ENCODE measurements around the gene RHOBTB1.

The RHOBTB1 gene

GRCh38 chr10:60870416-60870728 is 73.6 kb downstream of the RHOBTB1 start:
- no peak for TF ChIP-seq TAF1 (IDR thresholded peaks at IDR 0.05; ENCODE audit: borderline replicate concordance, insufficient read depth, low read length)
- TF ChIP-seq POLR2AphosphoS5 (IDR thresholded peaks at IDR 0.05; ENCODE audit: low read depth, low read length), result no peak
- no peak for TF ChIP-seq REST (IDR thresholded peaks at IDR 0.05; ENCODE audit: insufficient read depth in 1 of 2, low read depth in 2 of 2, low read length in 2 of 2)
- TF ChIP-seq FOXP2 (optimal IDR thresholded peaks at IDR 0.05; ENCODE audit: borderline replicate concordance, extremely low read depth, extremely low read length, insufficient read depth), result no peak
- no peak for TF ChIP-seq SIN3A (IDR thresholded peaks at IDR 0.05; ENCODE audit: borderline replicate concordance, insufficient read depth, low read length)

- no peak for TF ChIP-seq SIN3A (IDR thresholded peaks at IDR 0.05; ENCODE audit: borderline replicate concordance, insufficient read depth, low read length)
- TF ChIP-seq FOXP2 (optimal IDR thresholded peaks at IDR 0.05; ENCODE audit: borderline replicate concordance, extremely low read depth, extremely low read length, insufficient read depth), result no peak
- TF ChIP-seq REST (IDR thresholded peaks at IDR 0.05; ENCODE audit: insufficient read depth in 1 of 2, low read depth in 2 of 2, low read length in 2 of 2), result no peak
- TF ChIP-seq POLR2AphosphoS5 (IDR thresholded peaks at IDR 0.05; ENCODE audit: low read depth, low read length), result no peak
- TF ChIP-seq TAF1 (IDR thresholded peaks at IDR 0.05; ENCODE audit: borderline replicate concordance, insufficient read depth, low read length), result no peak
Observed at GRCh38 chr10:60869652-60870415, 74.2 kb downstream of the RHOBTB1 start.

- TF ChIP-seq FOXP2 (optimal IDR thresholded peaks at IDR 0.05; ENCODE audit: borderline replicate concordance, extremely low read depth, extremely low read length, insufficient read depth), result no peak
- TF ChIP-seq POLR2AphosphoS5 (IDR thresholded peaks at IDR 0.05; ENCODE audit: low read depth, low read length), result no peak
- TF ChIP-seq SIN3A (IDR thresholded peaks at IDR 0.05; ENCODE audit: borderline replicate concordance, insufficient read depth, low read length), result no peak
- TF ChIP-seq REST (IDR thresholded peaks at IDR 0.05; ENCODE audit: insufficient read depth in 1 of 2, low read depth in 2 of 2, low read length in 2 of 2), result no peak
Observed at GRCh38 chr10:60868946-60869345, 75.0 kb downstream of the RHOBTB1 start.

- TF ChIP-seq REST (IDR thresholded peaks at IDR 0.05; ENCODE audit: insufficient read depth in 1 of 2, low read depth in 2 of 2, low read length in 2 of 2) (no peak), SIN3A (IDR thresholded peaks at IDR 0.05; ENCODE audit: borderline replicate concordance, insufficient read depth, low read length) (no peak), FOXP2 (optimal IDR thresholded peaks at IDR 0.05; ENCODE audit: borderline replicate concordance, extremely low read depth, extremely low read length, insufficient read depth) (no peak), TAF1 (IDR thresholded peaks at IDR 0.05; ENCODE audit: borderline replicate concordance, insufficient read depth, low read length) (no peak), POLR2AphosphoS5 (IDR thresholded peaks at IDR 0.05; ENCODE audit: low read depth, low read length) (no peak)
Observed at GRCh38 chr10:60865198-60865783, 78.7 kb downstream of the RHOBTB1 start.
